A673 (cell line): Measurements from ENCODE around the gene MDFIC. TPM values are rescaled to one million over a fixed set of nuclear protein-coding genes. Genes with fewer than 3 reads are reported as not detected.

Experiments
- BruUV-seq: library from RNA; stranded (reverse); fragments of 400-500 nt; replicated peaks from 2 replicates; lab custom pipeline; 2021; lab: Mats Ljungman, UMichigan
- CTCF ChIA-PET: fragments of 300-600 bp; sonication (Branson Sonifier 250); formaldehyde crosslinking; loops from one replicate; lab custom pipeline; 2022; ENCODE audit warnings: antibody characterized with exemption; lab: Charles Lee
- POLR2A ChIA-PET: fragments of 300-600 bp; sonication (Branson Sonifier 250); formaldehyde crosslinking; loops from one replicate; lab custom pipeline; 2022; ENCODE audit warnings: antibody characterized with exemption; ENCODE audit not compliant: low non-redundant PET; lab: Charles Lee
- DNase-seq: peaks from one replicate; pipeline ENCODE4 v3.0.0-alpha.2; 2015; ENCODE audit warnings: low spot score
- H3K27ac ChIP-seq: fragments of 200-600 bp; sonication (generic); 2 replicates; pipeline ENCODE4 v1.5.1; 2016; ENCODE audit warnings: mixed run types, low read depth, mild to moderate bottlenecking, mixed read lengths, antibody characterized with exemption, low read length; ENCODE audit not compliant: poor library complexity, severe bottlenecking
- H3K27me3 ChIP-seq: fragments of 200-600 bp; sonication (generic); replicated peaks from 2 replicates; pipeline ENCODE4 v1.6.1; 2017; ENCODE audit warnings: mixed run types, low read depth, mild to moderate bottlenecking, mixed read lengths, antibody characterized with exemption, low read length; ENCODE audit not compliant: insufficient read depth, poor library complexity
- H3K36me3 ChIP-seq: fragments of 200-600 bp; sonication (generic); 2 replicates; pipeline ENCODE4 v1.6.1; 2016; ENCODE audit warnings: mixed run types, mild to moderate bottlenecking, mixed read lengths, antibody characterized with exemption, low read length; ENCODE audit not compliant: insufficient read depth, poor library complexity, severe bottlenecking
- H3K4me1 ChIP-seq: fragments of 200-600 bp; sonication (generic); 2 replicates; pipeline ENCODE4 v1.6.1; 2017; ENCODE audit warnings: mixed run types, mild to moderate bottlenecking, mixed read lengths, antibody characterized with exemption, low read length; ENCODE audit not compliant: insufficient read depth, poor library complexity, severe bottlenecking
- H3K4me3 ChIP-seq: fragments of 200-600 bp; sonication (generic); 2 replicates; pipeline ENCODE4 v1.5.1; 2016; ENCODE audit warnings: low read depth, mixed run types, mild to moderate bottlenecking, mixed read lengths, low read length; ENCODE audit not compliant: poor library complexity, severe bottlenecking
- H3K9me3 ChIP-seq: fragments of 200-600 bp; sonication (generic); 2 replicates; pipeline ENCODE4 v1.6.1; 2016; ENCODE audit warnings: mixed run types, low read depth, mild to moderate bottlenecking, mixed read lengths, antibody characterized with exemption, low read length; ENCODE audit not compliant: poor library complexity, severe bottlenecking
- CTCF ChIP-seq: fragments of 300-800, 200-600 bp; sonication (generic); conservative IDR thresholded peaks from 2 replicates; pipeline ENCODE4 v1.5.1; 2017; ENCODE audit warnings: low read depth, mild to moderate bottlenecking, antibody characterized with exemption, low read length, moderate library complexity, mixed read lengths
- EZH2 ChIP-seq: fragments of 200-600 bp; sonication (generic); IDR thresholded peaks from 2 replicates; pipeline ENCODE4 v1.6.1; 2017; ENCODE audit warnings: borderline replicate concordance, low read depth, mild to moderate bottlenecking, mixed read lengths, antibody characterized with exemption, low read length; ENCODE audit not compliant: poor library complexity, severe bottlenecking
- intact Hi-C: fragments of 100-400 bp; cut with micrococcal nuclease; formaldehyde crosslinking; loops from one replicate; pipeline ENCODE4 v1.10.0; 2022; ENCODE audit not compliant: unreplicated experiment
- total RNA-seq: library from RNA; stranded (reverse); gene quantifications from 2 replicates; pipeline ENCODE4 v1.2.3, GENCODE V29; 2021

MDFIC gene
- total RNA-seq, 1 experiment from 2014 or later = 32.6 TPM

- H3K9me3 ChIP-seq = no peaks in the 10 kb centered on the region
- no TSS peak for BruUV-seq
- H3K27ac ChIP-seq = no peak overlapping the region
- no peaks in the 10 kb centered on the region for H3K36me3 ChIP-seq
- DNase-seq = no peak
- ChIA-PET POLR2A (no interaction called here), CTCF (no interaction called here)
- H3K4me3 ChIP-seq = no peak overlapping the region
- TF ChIP-seq CTCF (no peak), EZH2 (no peak)
- no peaks in the 10 kb centered on the region for H3K4me1 ChIP-seq
- intact Hi-C loops = no loop called here
- no peaks in the 10 kb centered on the region for H3K27me3 ChIP-seq
Observed at GRCh38 chr7:114962441-114962840, 40.5 kb downstream of the MDFIC start.

GRCh38 chr7:114966156-114966555, 44.3 kb downstream of the MDFIC start:
- Histone ChIP-seq H3K27ac (no peak overlapping the region), H3K9me3 (no peaks in the 10 kb centered on the region), H3K27me3 (no peaks in the 10 kb centered on the region), H3K4me1 (no peaks in the 10 kb centered on the region), H3K4me3 (no peak overlapping the region), H3K36me3 (no peaks in the 10 kb centered on the region)
- no peak for DNase-seq
- CTCF ChIA-PET = no interaction called here
- no peak for TF ChIP-seq EZH2
- TF ChIP-seq CTCF = no peak
- no TSS peak for BruUV-seq
- intact Hi-C loops = no loop called here
- POLR2A ChIA-PET = no interaction called here

DNA sequence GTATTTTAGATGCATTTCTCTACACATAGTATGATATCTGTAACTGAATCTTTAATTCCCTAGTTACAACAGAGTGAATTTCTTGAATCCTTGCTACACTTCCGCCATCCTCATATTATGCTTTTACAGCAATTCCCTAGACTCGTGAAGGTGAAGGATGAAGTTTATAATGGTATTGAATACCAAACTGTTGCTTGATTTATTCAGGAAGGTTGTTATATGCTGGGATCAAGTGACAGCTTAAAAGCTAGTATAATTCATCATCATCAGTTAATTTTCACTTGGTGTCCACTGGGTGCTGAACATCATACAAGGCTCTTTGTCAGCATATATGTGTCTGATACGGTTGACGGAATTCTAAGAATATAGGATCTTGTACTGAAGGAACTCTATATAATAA, 47.2 kb downstream of the MDFIC start:
- no peak overlapping the region for H3K27ac ChIP-seq
- ChIA-PET POLR2A (no interaction called here), CTCF (no interaction called here)
- no peaks in the 10 kb centered on the region for H3K36me3 ChIP-seq
- no peak for TF ChIP-seq CTCF
- no peak for TF ChIP-seq EZH2
- peaks cover 16% of the 10 kb centered on the region for H3K4me1 ChIP-seq
- H3K9me3 ChIP-seq = no peaks in the 10 kb centered on the region
- no TSS peak for BruUV-seq
- no peaks in the 10 kb centered on the region for H3K27me3 ChIP-seq
- intact Hi-C loops = no loop called here
- DNase-seq = no peak
- H3K4me3 ChIP-seq = no peak overlapping the region
